Skeletal muscle satellite cell (primary cell): ENCODE measurements around the gene GREB1L. TPM values are rescaled to one million over a fixed set of nuclear protein-coding genes. Genes with fewer than 3 reads are reported as not detected.

ENCODE experiments used
- H3K27me3 ChIP-seq: 2 replicates; pipeline ENCODE4 v1.7.0; 2013; ENCODE audit warnings: low read length; ENCODE audit not compliant: control insufficient read depth, insufficient read depth
- H3K36me3 ChIP-seq: 2 replicates; pipeline ENCODE4 v1.7.0; 2013; ENCODE audit warnings: mild to moderate bottlenecking, control low read depth, low read length; ENCODE audit not compliant: insufficient read depth
- H3K4me1 ChIP-seq: 2 replicates; pipeline ENCODE4 v1.7.0; 2013; ENCODE audit warnings: low read length; ENCODE audit not compliant: control insufficient read depth, insufficient read depth
- H3K4me2 ChIP-seq: 2 replicates; pipeline ENCODE4 v1.7.0; 2013; ENCODE audit warnings: mild to moderate bottlenecking, low read length
- H3K4me3 ChIP-seq: 2 replicates; pipeline ENCODE4 v1.7.0; 2013; ENCODE audit warnings: low read length
- H3K9ac ChIP-seq: 2 replicates; pipeline ENCODE4 v1.7.0; 2013; ENCODE audit warnings: mild to moderate bottlenecking, low read depth, low read length, moderate library complexity
- H3K9me3 ChIP-seq: replicated peaks from 2 replicates; pipeline ENCODE4 v1.7.0; 2013; ENCODE audit warnings: mild to moderate bottlenecking, control low read depth, low read length
- small RNA-seq: library from RNA; depleted of rRNA; stranded (forward); fragments of <200 nt; gene quantifications from one replicate; pipeline ENCODE3, GENCODE V24; 2012

The GREB1L gene

GRCh38 chr18:21546423-21546822, 304.4 kb downstream of the GREB1L start:
- Histone ChIP-seq H3K4me1 (no peaks in the 10 kb centered on the region), H3K27me3 (no peaks in the 10 kb centered on the region), H3K4me3 (no peak overlapping the region), H3K9ac (no peak overlapping the region), H3K9me3 (no peaks in the 10 kb centered on the region), H3K36me3 (peaks cover 10% of the 10 kb centered on the region), H3K4me2 (no peak overlapping the region)

GRCh38 chr18:21548647-21549046, 306.6 kb downstream of the GREB1L start:
- H3K9ac ChIP-seq: no peak overlapping the region
- no peaks in the 10 kb centered on the region for H3K9me3 ChIP-seq
- no peak overlapping the region for H3K4me2 ChIP-seq
- H3K27me3 ChIP-seq: no peaks in the 10 kb centered on the region
- peaks cover 14% of the 10 kb centered on the region for H3K36me3 ChIP-seq
- no peak overlapping the region for H3K4me3 ChIP-seq
- H3K4me1 ChIP-seq: no peaks in the 10 kb centered on the region

GRCh38 chr18:21550510-21550970, 308.5 kb downstream of the GREB1L start:
- no peaks in the 10 kb centered on the region for H3K27me3 ChIP-seq
- peaks cover 14% of the 10 kb centered on the region for H3K36me3 ChIP-seq
- H3K4me3 ChIP-seq: no peak overlapping the region
- H3K9ac ChIP-seq: no peak overlapping the region
- no peak overlapping the region for H3K4me2 ChIP-seq
- H3K4me1 ChIP-seq: no peaks in the 10 kb centered on the region
- no peaks in the 10 kb centered on the region for H3K9me3 ChIP-seq

- no peak overlapping the region for H3K4me3 ChIP-seq
- no peaks in the 10 kb centered on the region for H3K27me3 ChIP-seq
- H3K9me3 ChIP-seq: no peaks in the 10 kb centered on the region
- H3K36me3 ChIP-seq: peaks cover 16% of the 10 kb centered on the region
- H3K4me1 ChIP-seq: no peaks in the 10 kb centered on the region
- H3K9ac ChIP-seq: no peak overlapping the region
- no peak overlapping the region for H3K4me2 ChIP-seq
Observed at GRCh38 chr18:21557607-21558253, 315.7 kb downstream of the GREB1L start.

GRCh38 chr18:21559195-21559594, 317.2 kb downstream of the GREB1L start:
- no peak overlapping the region for H3K4me2 ChIP-seq
- H3K36me3 ChIP-seq: peaks cover 16% of the 10 kb centered on the region
- no peak overlapping the region for H3K9ac ChIP-seq
- H3K4me1 ChIP-seq: no peaks in the 10 kb centered on the region
- no peaks in the 10 kb centered on the region for H3K27me3 ChIP-seq
- H3K9me3 ChIP-seq: no peaks in the 10 kb centered on the region
- H3K4me3 ChIP-seq: no peak overlapping the region

GRCh38 chr18:21571772-21572171, 329.7 kb downstream of the GREB1L start:
- H3K9ac ChIP-seq: no peak overlapping the region
- H3K4me3 ChIP-seq: no peak overlapping the region
- H3K36me3 ChIP-seq: peaks cover 53% of the 10 kb centered on the region
- no peaks in the 10 kb centered on the region for H3K4me1 ChIP-seq
- H3K9me3 ChIP-seq: no peaks in the 10 kb centered on the region
- no peak overlapping the region for H3K4me2 ChIP-seq
- H3K27me3 ChIP-seq: no peaks in the 10 kb centered on the region

Small RNA genes lying within 50 kb of the gene (small RNA-seq; reads per million reads assigned to genes)
- gene RF00603: not detected
